ENCODE results near the gene ATP6V0C. TPM values are rescaled to one million over a fixed set of nuclear protein-coding genes. Genes with fewer than 3 reads are reported as not detected.
"Not testable (repeated sequence)": the region's sequence is repeated elsewhere in the genome, so short reads cannot be mapped to it uniquely, and the experiment has no call there.

The ATP6V0C gene
- total RNA-seq, 1 experiment from 2014 or later, result 176 TPM

GRCh38 chr16:2533912-2534311 lies 20.2 kb downstream of the ATP6V0C start:
- no peaks in the 10 kb centered on the region for H3K79me1 ChIP-seq (ENCODE audit: insufficient read depth, low read depth, low read length, poor library complexity, severe bottlenecking)
- H3K9me3 Mint-ChIP-seq, result peaks cover 0 to 2% of the 10 kb centered on the region in 2 experiments; a peak in 1 of 5 replicates
- no peak overlapping the region for H2BK20ac ChIP-seq (ENCODE audit: low read depth, low read length, poor library complexity, severe bottlenecking)
- peaks cover 4% of the 10 kb centered on the region; the same call in 1 of the 2 replicates for H3K27me3 Mint-ChIP-seq (ENCODE audit: low read depth)
- H2BK12ac ChIP-seq (ENCODE audit: insufficient read length, low read depth, low read length), result no peak overlapping the region
- no peaks in the 10 kb centered on the region; the same call in 1 of the 2 replicates for H3K79me2 ChIP-seq (ENCODE audit: insufficient read depth, low read length)
- H3K36me3 Mint-ChIP-seq (ENCODE audit: insufficient read depth in 1 of 3, low read depth in 3 of 3), result peaks cover 0 to 11% (median 2%) of the 10 kb centered on the region in 3 experiments; a peak in 3 of 7 replicates
- no peak overlapping the region for H4K91ac ChIP-seq (ENCODE audit: insufficient read length, low read depth, low read length)
- peaks cover 7 to 18% of the 10 kb centered on the region in 2 experiments for H3K4me1 Mint-ChIP-seq
- no peak overlapping the region for H2AFZ ChIP-seq (ENCODE audit: low read length)
- H3K23me2 ChIP-seq (ENCODE audit: insufficient read length, low read depth, low read length, poor library complexity, severe bottlenecking), result peaks cover 10% of the 10 kb centered on the region
- WGBS (ENCODE audit: extremely low coverage, insufficient read length, low lambda C conversion rate), result no CpG with 5 or more reads among the region's 11 CpGs
- H3K9ac ChIP-seq (ENCODE audit: extremely low read depth, insufficient read length, low read length), result no peak overlapping the region
- H3K14ac ChIP-seq (ENCODE audit: insufficient read depth, low read length), result no peak overlapping the region
- H3K18ac ChIP-seq (ENCODE audit: insufficient read length, low read depth, low read length), result no peak overlapping the region
- H3K27me3 ChIP-seq (ENCODE audit: insufficient read depth, low read length), result no peaks in the 10 kb centered on the region
- H3K23ac ChIP-seq (ENCODE audit: insufficient read length, low read depth, low read length), result no peak overlapping the region
- no peak overlapping the region for H3T11ph ChIP-seq (ENCODE audit: low read length)
- no peak overlapping the region for H2BK120ac ChIP-seq (ENCODE audit: low read depth, low read length, poor library complexity, severe bottlenecking)
- H2BK15ac ChIP-seq (ENCODE audit: low read depth, low read length), result no peak overlapping the region
- H3K27ac ChIP-seq (ENCODE audit: insufficient read length, low read depth, low read length), result no peak overlapping the region
- H4K8ac ChIP-seq (replicated peaks; ENCODE audit: insufficient read length, low read depth, low read length), result no peak overlapping the region
- H2AK5ac ChIP-seq (ENCODE audit: insufficient read length, low read length), result no peak overlapping the region
- no peaks in the 10 kb centered on the region; the same call in 1 of the 2 replicates for H3K4me1 ChIP-seq (ENCODE audit: insufficient read depth, low read length)
- H3K27ac Mint-ChIP-seq, result no peak overlapping the region
- peak overlapping the region; percentile 22 to 55; a peak in 2 of 5 replicates for H3K4me3 Mint-ChIP-seq
- H3K4ac ChIP-seq (ENCODE audit: low read depth, low read length), result no peak overlapping the region
- no peak for DNase-seq
- no peaks in the 10 kb centered on the region for H3K9me3 ChIP-seq (ENCODE audit: control insufficient read depth, low read depth, low read length)
- H4K20me1 ChIP-seq (ENCODE audit: control insufficient read depth, insufficient read depth, insufficient read length), result no peaks in the 10 kb centered on the region
- H3K4me2 ChIP-seq (ENCODE audit: insufficient read depth, insufficient read length, low read length), result no peak overlapping the region
- no peak for TF ChIP-seq CTCF (conservative IDR thresholded peaks at IDR 0.05)
- no peak overlapping the region for H3K56ac ChIP-seq (ENCODE audit: insufficient read length, low read depth, low read length)
- no peak overlapping the region for H2BK5ac ChIP-seq (ENCODE audit: insufficient read length, low read length)
- no peak overlapping the region for H4K5ac ChIP-seq (ENCODE audit: insufficient read length, low read depth, low read length)

- H3T11ph ChIP-seq (ENCODE audit: low read length); H3K4ac ChIP-seq (ENCODE audit: low read depth, low read length); H2AK5ac ChIP-seq (ENCODE audit: insufficient read length, low read length); H3K23me2 ChIP-seq (ENCODE audit: insufficient read length, low read depth, low read length, poor library complexity, severe bottlenecking); DNase-seq; H3K9me3 ChIP-seq (ENCODE audit: control insufficient read depth, low read depth, low read length); H2BK12ac ChIP-seq (ENCODE audit: insufficient read length, low read depth, low read length); H3K23ac ChIP-seq (ENCODE audit: insufficient read length, low read depth, low read length); H3K4me2 ChIP-seq (ENCODE audit: insufficient read depth, insufficient read length, low read length); H3K4me3 Mint-ChIP-seq; H3K36me3 Mint-ChIP-seq (ENCODE audit: insufficient read depth in 1 of 3, low read depth in 3 of 3); H3K27ac ChIP-seq (ENCODE audit: insufficient read length, low read depth, low read length); H2BK120ac ChIP-seq (ENCODE audit: low read depth, low read length, poor library complexity, severe bottlenecking); H3K9ac ChIP-seq (ENCODE audit: extremely low read depth, insufficient read length, low read length); H3K79me2 ChIP-seq (ENCODE audit: insufficient read depth, low read length); H4K5ac ChIP-seq (ENCODE audit: insufficient read length, low read depth, low read length); H3K4me1 ChIP-seq (ENCODE audit: insufficient read depth, low read length); H3K14ac ChIP-seq (ENCODE audit: insufficient read depth, low read length); H3K79me1 ChIP-seq (ENCODE audit: insufficient read depth, low read depth, low read length, poor library complexity, severe bottlenecking); H3K27ac Mint-ChIP-seq; H3K56ac ChIP-seq (ENCODE audit: insufficient read length, low read depth, low read length); H4K8ac ChIP-seq (replicated peaks; ENCODE audit: insufficient read length, low read depth, low read length); H3K27me3 ChIP-seq (ENCODE audit: insufficient read depth, low read length); H2BK5ac ChIP-seq (ENCODE audit: insufficient read length, low read length); H2BK20ac ChIP-seq (ENCODE audit: low read depth, low read length, poor library complexity, severe bottlenecking); H4K20me1 ChIP-seq (ENCODE audit: control insufficient read depth, insufficient read depth, insufficient read length); H3K9me3 Mint-ChIP-seq; H2BK15ac ChIP-seq (ENCODE audit: low read depth, low read length); H4K91ac ChIP-seq (ENCODE audit: insufficient read length, low read depth, low read length); H2AFZ ChIP-seq (ENCODE audit: low read length); H3K18ac ChIP-seq (ENCODE audit: insufficient read length, low read depth, low read length); H3K27me3 Mint-ChIP-seq (ENCODE audit: low read depth): not testable (repeated sequence)
- no CpG with 5 or more reads among the region's 5 CpGs for WGBS (ENCODE audit: extremely low coverage, insufficient read length, low lambda C conversion rate)
- peaks cover 8 to 20% of the 10 kb centered on the region in 2 experiments for H3K4me1 Mint-ChIP-seq
These were observed 20.6 kb downstream of the ATP6V0C start for GRCh38 chr16:2534335-2534734.
